Urinary bladder (tissue), 4 donors: Measurements from ENCODE around the gene KIAA1328. TPM values are rescaled to one million over a fixed set of nuclear protein-coding genes. Genes with fewer than 3 reads are reported as not detected.
A peak's percentile ranks its signal among the peaks of the same experiment; 100 is the strongest.

Source experiments
- DNase-seq: peaks from one replicate; pipeline ENCODE4 v3.0.0-alpha.2; 2015; ENCODE audit errors: extremely low spot score
- H3K27ac ChIP-seq: one replicate; pipeline ENCODE4 v1.5.1; 2013; ENCODE audit warnings: low read depth, mild to moderate bottlenecking, moderate library complexity
- H3K36me3 ChIP-seq: one replicate; pipeline ENCODE4 v1.6.1; 2013; ENCODE audit warnings: mild to moderate bottlenecking, moderate library complexity; ENCODE audit not compliant: insufficient read depth
- H3K4me1 ChIP-seq: one replicate; pipeline ENCODE4 v1.6.1; 2013; ENCODE audit warnings: mild to moderate bottlenecking, moderate library complexity; ENCODE audit not compliant: insufficient read depth
- H3K4me3 ChIP-seq: one replicate; pipeline ENCODE4 v1.5.1; 2013; ENCODE audit warnings: low read depth, low read length
- WGBS: extraction: QIAGEN DNeasy Blood & Tissue Kit; methylation state at CpG from one replicate; pipeline ENCODE4 v1.1.7; 2013; 5-methylcytosine and 5-hydroxymethylcytosine counted together
- polyA plus RNA-seq: library from polyadenylated mRNA; stranded (reverse); fragments of 200-250 nt; gene quantifications from one replicate; pipeline ENCODE4 v1.2.3, GENCODE V29; 2013
- total RNA-seq: library from RNA; depleted of rRNA; stranded (reverse); fragments of >200 nt; gene quantifications from one replicate; pipeline ENCODE4 v1.2.3, GENCODE V29; 2014
- donor health status: healthy with polysubstance abuse.
- donor health status: healthy.

The KIAA1328 gene
- total and polyA plus RNA-seq, 2 donors: 5.4 to 34.6 TPM

GRCh38 chr18:36833120-36833519 lies 4.2 kb downstream of the KIAA1328 start:
- H3K36me3 ChIP-seq: no peaks in the 10 kb centered on the region
- no peak overlapping the region for H3K27ac ChIP-seq
- DNase-seq: no peak
- H3K4me3 ChIP-seq: no peak overlapping the region
- WGBS: 95% methylated on average over 2 of the region's 2 CpGs
- H3K4me1 ChIP-seq: no peaks in the 10 kb centered on the region

GRCh38 chr18:36835927-36836326 lies 7.0 kb downstream of the KIAA1328 start:
- no peak for DNase-seq
- Histone ChIP-seq H3K4me3 (no peak overlapping the region), H3K4me1 (no peaks in the 10 kb centered on the region), H3K27ac (no peak overlapping the region), H3K36me3 (peaks cover 2% of the 10 kb centered on the region)
- WGBS: 92% methylated on average over 1 of the region's 1 CpG

- WGBS: 90% methylated on average over 4 of the region's 4 CpGs
Measured at GRCh38 chr18:36839835-36840234, 10.9 kb downstream of the KIAA1328 start.

GRCh38 chr18:36843199-36843598 lies 14.3 kb downstream of the KIAA1328 start:
- Histone ChIP-seq H3K4me3 (no peak overlapping the region), H3K36me3 (peaks cover 2% of the 10 kb centered on the region), H3K27ac (peak overlapping the region; percentile 23), H3K4me1 (no peaks in the 10 kb centered on the region)
- WGBS: 95% methylated on average over 5 of the region's 5 CpGs
- no peak for DNase-seq

More at GRCh38 chr18:36839835-36840234, 10.9 kb downstream of the KIAA1328 start:
- Histone ChIP-seq H3K4me1 (no peaks in the 10 kb centered on the region), H3K36me3 (peaks cover 2% of the 10 kb centered on the region), H3K27ac (no peak overlapping the region), H3K4me3 (no peak overlapping the region)
- DNase-seq: no peak

- H3K4me3 ChIP-seq: no peak overlapping the region
Measured at GRCh38 chr18:36843784-36844183, 14.9 kb downstream of the KIAA1328 start.

GRCh38 chr18:36848609-36849008 lies 19.7 kb downstream of the KIAA1328 start:
- Histone ChIP-seq H3K27ac (no peak overlapping the region), H3K36me3 (no peaks in the 10 kb centered on the region), H3K4me3 (no peak overlapping the region), H3K4me1 (no peaks in the 10 kb centered on the region)
- WGBS: 94% methylated on average over 2 of the region's 2 CpGs
- DNase-seq: no peak

More at GRCh38 chr18:36843784-36844183, 14.9 kb downstream of the KIAA1328 start:
- Histone ChIP-seq H3K4me1 (no peaks in the 10 kb centered on the region), H3K36me3 (peaks cover 2% of the 10 kb centered on the region), H3K27ac (peak overlapping the region; percentile 23)
- 92% methylated on average over 2 of the region's 2 CpGs for WGBS
- DNase-seq: no peak

- H3K4me3 ChIP-seq: no peak overlapping the region
- no peaks in the 10 kb centered on the region for H3K36me3 ChIP-seq
- no peak overlapping the region for H3K27ac ChIP-seq
- DNase-seq: no peak
- H3K4me1 ChIP-seq: no peaks in the 10 kb centered on the region
- WGBS: 33% methylated on average over 2 of the region's 2 CpGs
Measured at GRCh38 chr18:36849288-36850006, 20.5 kb downstream of the KIAA1328 start.

- 45% methylated on average over 1 of the region's 1 CpG for WGBS
- Histone ChIP-seq H3K4me3 (no peak overlapping the region), H3K4me1 (no peaks in the 10 kb centered on the region), H3K36me3 (no peaks in the 10 kb centered on the region), H3K27ac (no peak overlapping the region)
- no peak for DNase-seq
Measured at GRCh38 chr18:36850527-36851201, 21.7 kb downstream of the KIAA1328 start.

GRCh38 chr18:36851202-36851590 lies 22.3 kb downstream of the KIAA1328 start:
- H3K36me3 ChIP-seq: no peaks in the 10 kb centered on the region
- H3K4me1 ChIP-seq: no peaks in the 10 kb centered on the region
- DNase-seq: no peak
- no peak overlapping the region for H3K27ac ChIP-seq
- 93% methylated on average over 2 of the region's 2 CpGs for WGBS
- H3K4me3 ChIP-seq: no peak overlapping the region

GRCh38 chr18:36856815-36857214 lies 27.9 kb downstream of the KIAA1328 start:
- Histone ChIP-seq H3K4me3 (no peak overlapping the region), H3K36me3 (no peaks in the 10 kb centered on the region), H3K4me1 (no peaks in the 10 kb centered on the region), H3K27ac (no peak overlapping the region)
- 59% methylated on average over 1 of the region's 1 CpG for WGBS
- no peak for DNase-seq

- WGBS: 99% methylated on average over 1 of the region's 1 CpG
Measured at GRCh38 chr18:36862182-36862581, 33.3 kb downstream of the KIAA1328 start.

GRCh38 chr18:36867056-36867455 lies 38.1 kb downstream of the KIAA1328 start:
- no peak overlapping the region for H3K27ac ChIP-seq
- no peak overlapping the region for H3K4me3 ChIP-seq
- H3K4me1 ChIP-seq: no peaks in the 10 kb centered on the region
- no peaks in the 10 kb centered on the region for H3K36me3 ChIP-seq
- WGBS: 100% methylated on average over 1 of the region's 1 CpG
- DNase-seq: no peak

More at GRCh38 chr18:36862182-36862581, 33.3 kb downstream of the KIAA1328 start:
- Histone ChIP-seq H3K36me3 (no peaks in the 10 kb centered on the region), H3K4me1 (no peaks in the 10 kb centered on the region), H3K4me3 (no peak overlapping the region), H3K27ac (no peak overlapping the region)
- no peak for DNase-seq

- H3K27ac ChIP-seq: no peak overlapping the region
- 67% methylated on average over 3 of the region's 3 CpGs for WGBS
- DNase-seq: no peak
- no peak overlapping the region for H3K4me3 ChIP-seq
- no peaks in the 10 kb centered on the region for H3K36me3 ChIP-seq
- H3K4me1 ChIP-seq: no peaks in the 10 kb centered on the region
Measured at GRCh38 chr18:36871801-36872200, 42.9 kb downstream of the KIAA1328 start.

- H3K4me1 ChIP-seq: no peaks in the 10 kb centered on the region
- H3K27ac ChIP-seq: no peak overlapping the region
- no peak for DNase-seq
- H3K36me3 ChIP-seq: no peaks in the 10 kb centered on the region
- H3K4me3 ChIP-seq: no peak overlapping the region
Measured at GRCh38 chr18:36872329-36872728, 43.4 kb downstream of the KIAA1328 start.
